Heart left ventricle (tissue), 16 donors: ENCODE data around the gene RNF26. TPM values are rescaled to one million over a fixed set of nuclear protein-coding genes. Genes with fewer than 3 reads are reported as not detected.
A peak's percentile ranks its signal among the peaks of the same experiment; 100 is the strongest.

ENCODE experiments used
- ATAC-seq, 4 donors: fragments of 200-7000 bp; cut with Tn5 transposase; one replicate each; pipeline ENCODE4 v1.9.1; 2020 to 2022; ENCODE audit warnings: moderate library complexity in 4 of 4, mild to moderate bottlenecking in 3 of 4, moderate number of reproducible peaks in 1 of 4
- DNase-seq, 5 donors: peaks; one replicate each; pipeline ENCODE4 v3.0.0-alpha.2; 2020
- H3K27ac ChIP-seq, 12 donors: fragments of 200-600 bp; sonication (generic) in 4 of 12; one replicate each; pipeline versions ENCODE4 v1.5.0 to v1.8.0; 2016 to 2022; ENCODE audit warnings: mild to moderate bottlenecking in 2 of 12
- H3K27me3 ChIP-seq, 9 donors: fragments of 200-600 bp; sonication (generic) in 2 of 9; one replicate each; pipeline versions ENCODE4 v1.5.1 to v1.8.0; 2016 to 2022; ENCODE audit warnings: mild to moderate bottlenecking in 3 of 9
- H3K36me3 ChIP-seq, 9 donors: fragments of 200-600 bp; sonication (generic) in 2 of 9; one replicate each; pipeline versions ENCODE4 v1.5.0 to v1.8.0; 2018 to 2022; ENCODE audit warnings: mild to moderate bottlenecking in 2 of 9
- H3K4me1 ChIP-seq, 12 donors: fragments of 200-600 bp; sonication (generic) in 4 of 12; one replicate each; pipeline versions ENCODE4 v1.5.0 to v1.8.0; 2016 to 2022; ENCODE audit warnings: mild to moderate bottlenecking in 3 of 12
- H3K4me3 ChIP-seq, 12 donors: fragments of 200-600 bp; sonication (generic) in 4 of 12; one replicate each; pipeline versions ENCODE4 v1.5.0 to v1.8.0; 2017 to 2022; ENCODE audit warnings: mild to moderate bottlenecking in 9 of 12, moderate library complexity in 4 of 12
- H3K9me3 ChIP-seq, 12 donors: fragments of 200-600 bp; sonication (generic) in 4 of 12; one replicate each; pipeline versions ENCODE4 v1.5.0 to v1.8.0; 2016 to 2022; ENCODE audit warnings: mild to moderate bottlenecking in 1 of 12
- CTCF ChIP-seq, 12 donors: fragments of 200-600 bp; sonication (generic) in 4 of 12; IDR thresholded peaks; one replicate each; pipeline versions ENCODE4 v1.5.0 to v1.8.0; 2018 to 2022; ENCODE audit warnings: antibody characterized with exemption in 12 of 12, mild to moderate bottlenecking in 5 of 12
- POLR2A ChIP-seq, 2 donors: fragments of 450-650 bp; IDR thresholded peaks; one replicate each; pipeline ENCODE4 v1.6.1; 2017; ENCODE audit warnings: antibody characterized with exemption in 2 of 2, mild to moderate bottlenecking in 2 of 2, moderate library complexity in 2 of 2
- WGBS, 4 donors: extraction: QIAGEN DNeasy Blood & Tissue Kit in 2 of 4; methylation state at CpG; one replicate each; pipeline versions ENCODE4 v1.1.5 to v1.1.7; 2013 to 2018; 5-methylcytosine and 5-hydroxymethylcytosine counted together
- intact Hi-C, 10 donors: fragments of 100-400 bp; cut with DNase I; formaldehyde crosslinking; loops; one replicate each; pipeline versions ENCODE4 v1.11.1 to v1.14.2; 2022
- polyA plus RNA-seq, 2 donors: library from polyadenylated mRNA; stranded (reverse); fragments of 200-250 nt; gene quantifications; one replicate each; pipeline ENCODE4 v1.2.3, GENCODE V29; 2013
- total RNA-seq, 9 donors: library from RNA; depleted of rRNA in 2 of 9; stranded (reverse); fragments of >200 nt in 2 of 9; fragmentation: NEBNext Ultra II Directional in 3 of 9; extraction: Animal tissue kit (Norgen Biotek cat#: 25700) in 3 of 9; gene quantifications; one replicate each; pipeline versions ENCODE4 v1.1.0 to v1.2.4, GENCODE V29; 2016 to 2023
- donor health status: ischemic (EF 13 %, LVEDD 7.1; RV severe dilation, severe dysfunction).
- donor health status: healthy with polysubstance abuse.
- donor health status: DM: no; HTN: yes; CAD: no.
- donor health status: DM: no; HTN: no; CAD: no.
- donor health status: ischemic (EF 25% LVEDD 6.9; RV normal size, moderate dysfunction).
- donor health status: ischemic (EF 25% LVEDD 5.7; RV mildly dilated, moderate dysfunction).
- donor health status: healthy.
- donor health status: DM: yes; HTN: yes; CAD: no.
- donor health status: ischemic (EF 35%, LVEDD 5.7; RV mildly dilated, moderate dysfunction).
- donor health status: nonischemic (EF 11% LVEDD 7.7; RV severe dilation, severe dysfunction).
- donor health status: DM: yes; HTN: yes; CAD: no.
- donor health status: PGD.
- donor health status: ischemic (EF 29% LVEDD 5.4; RV normal size, mild dysfunction).
- donor health status: nonischemic (EF 23%, LVEDD 6.1; RV moderate dilation, normal function).

RNF26 gene
- total and polyA plus RNA-seq, 11 donors, result 6.2 to 22.4 (median 11.8) TPM

GRCh38 chr11:119377112-119377901 is 43.0 kb downstream of the RNF26 start:
- peak in 3 of 5 donors; percentile 60 to 67 (median 62) for DNase-seq
- H3K4me3 ChIP-seq, result peak overlapping the region in 11 of 12 donors; percentile 14 to 79 (median 58)
- H3K4me1 ChIP-seq, result peaks cover 0 to 81% (median 52%) of the 10 kb centered on the region in 12 donors
- intact Hi-C loops, result loop anchor here in 1 of 10 donors (5.0 kb wide), 1 partner anchor 35 kb away; the partner anchor contains the start of gene C1QTNF5
- WGBS, 4 donors, result 30 to 44% (median 36%) methylated on average over 10 to 12 of the region's 12 CpGs
- peak in 2 of 4 donors; percentile 3 to 5 for ATAC-seq
- H3K9me3 ChIP-seq, result no peaks in the 10 kb centered on the region
- no peak for TF ChIP-seq CTCF (IDR thresholded peaks at IDR 0.05)
- peak in 1 of 2 donors; percentile 27 for TF ChIP-seq POLR2A (IDR thresholded peaks at IDR 0.05)
- peaks cover 0 to 7% (median 0%) of the 10 kb centered on the region in 9 donors for H3K27me3 ChIP-seq
- peak overlapping the region; percentile 31 to 100 (median 93) for H3K27ac ChIP-seq
- no peaks in the 10 kb centered on the region for H3K36me3 ChIP-seq

- H3K4me3 ChIP-seq, result peak overlapping the region; percentile 24 to 79 (median 58)
- H3K4me1 ChIP-seq, result peaks cover 0 to 73% (median 48%) of the 10 kb centered on the region in 12 donors
- H3K27ac ChIP-seq, result peak overlapping the region; percentile 59 to 100 (median 93)
- H3K9me3 ChIP-seq, result no peaks in the 10 kb centered on the region
- ATAC-seq (no peak), DNase-seq (peak in 2 of 5 donors; percentile 19 to 34)
- intact Hi-C loops, result loop anchor here in 1 of 10 donors (5.0 kb wide), 1 partner anchor 36 kb away; the partner anchor contains the start of gene C1QTNF5
- no peaks in the 10 kb centered on the region for H3K36me3 ChIP-seq
- peaks cover 0 to 7% (median 0%) of the 10 kb centered on the region in 9 donors for H3K27me3 ChIP-seq
- WGBS, 4 donors, result 25 to 61% (median 45%) methylated on average over 6 of the region's 6 CpGs
- TF ChIP-seq CTCF (IDR thresholded peaks at IDR 0.05) (no peak), POLR2A (IDR thresholded peaks at IDR 0.05) (no peak)
Observed at GRCh38 chr11:119377961-119378667, 43.8 kb downstream of the RNF26 start.

GRCh38 chr11:119378851-119379465 is 44.6 kb downstream of the RNF26 start:
- Histone ChIP-seq H3K9me3 (no peaks in the 10 kb centered on the region), H3K4me1 (peaks cover 0 to 65% (median 40%) of the 10 kb centered on the region in 12 donors), H3K4me3 (peak overlapping the region; percentile 24 to 79 (median 58)), H3K36me3 (no peaks in the 10 kb centered on the region), H3K27me3 (peaks cover 0 to 7% (median 0%) of the 10 kb centered on the region in 9 donors), H3K27ac (peak overlapping the region; percentile 59 to 100 (median 93))
- 31 to 41% (median 35%) methylated on average over 10 of the region's 10 CpGs for WGBS, 4 donors
- peak in 2 of 5 donors; percentile 39 to 56 for DNase-seq
- intact Hi-C loops, result loop anchor here in 1 of 10 donors (5.0 kb wide), 1 partner anchor 37 kb away; the partner anchor contains the start of gene C1QTNF5
- TF ChIP-seq POLR2A (IDR thresholded peaks at IDR 0.05) (peak; percentile 27 to 87), CTCF (IDR thresholded peaks at IDR 0.05) (no peak)
- peak in 2 of 4 donors; percentile 4 to 8 for ATAC-seq
